HepG2 (cell line): ENCODE results near the gene KIAA1755. TPM values are rescaled to one million over a fixed set of nuclear protein-coding genes. Genes with fewer than 3 reads are reported as not detected.

Source experiments
- ARNTL ChIP-seq: sonication (generic); formaldehyde crosslinking; IDR thresholded peaks from 2 replicates; pipeline ENCODE4 v1.4.0; 2020; ENCODE audit warnings: mild to moderate bottlenecking, missing genetic modification reagents
- CERS6 ChIP-seq: sonication (generic); formaldehyde crosslinking; IDR thresholded peaks from 2 replicates; pipeline ENCODE4 v1.5.0; 2020; ENCODE audit warnings: missing genetic modification reagents
- ELF1 ChIP-seq: sonication (generic); formaldehyde crosslinking; IDR thresholded peaks from 2 replicates; pipeline ENCODE4 v1.4.0; 2020; ENCODE audit warnings: missing genetic modification reagents
- EZH2 ChIP-seq: conservative IDR thresholded peaks from 2 replicates; pipeline ENCODE4 v1.6.1; 2012; ENCODE audit warnings: mild to moderate bottlenecking, low read depth, low read length, moderate library complexity
- GMEB2 ChIP-seq: IDR thresholded peaks from 2 replicates; pipeline ENCODE4 v1.6.1; 2016; ENCODE audit warnings: missing biosample characterization, missing genetic modification reagents, low read depth
- MBNL3 ChIP-seq: fragments of 250-450 bp; sonication (Bioruptor Pico); conservative IDR thresholded peaks from 2 replicates; pipeline ENCODE4 v1.8.0; 2022; ENCODE audit warnings: mild to moderate bottlenecking, inconsistent platforms
- MEF2D ChIP-seq: sonication (generic); formaldehyde crosslinking; IDR thresholded peaks from 2 replicates; pipeline ENCODE4 v1.5.1; 2020; ENCODE audit warnings: mild to moderate bottlenecking, missing genetic modification reagents
- NPAS2 ChIP-seq: sonication (generic); formaldehyde crosslinking; IDR thresholded peaks from 2 replicates; pipeline ENCODE4 v1.8.0; 2022; ENCODE audit warnings: mild to moderate bottlenecking, missing genetic modification reagents, borderline replicate concordance
- RFX3 ChIP-seq: IDR thresholded peaks from 2 replicates; pipeline ENCODE4 v1.6.1; 2016; ENCODE audit warnings: missing biosample characterization, missing genetic modification reagents
- SMAD9 ChIP-seq: sonication (generic); formaldehyde crosslinking; IDR thresholded peaks from 2 replicates; pipeline ENCODE4 v1.5.1; 2020; ENCODE audit warnings: mild to moderate bottlenecking, missing genetic modification reagents
- ZBTB8A ChIP-seq: sonication (generic); formaldehyde crosslinking; IDR thresholded peaks from 2 replicates; pipeline ENCODE4 v1.4.0; 2020; ENCODE audit warnings: mild to moderate bottlenecking, low read depth, missing genetic modification reagents, borderline replicate concordance
- ZMYM2 ChIP-seq: sonication (generic); formaldehyde crosslinking; IDR thresholded peaks from 2 replicates; pipeline ENCODE4 v1.8.0; 2022; ENCODE audit warnings: mild to moderate bottlenecking, missing genetic modification reagents
- ZNF138 ChIP-seq: sonication (generic); formaldehyde crosslinking; IDR thresholded peaks from 2 replicates; pipeline ENCODE4 v1.5.0; 2020; ENCODE audit warnings: mild to moderate bottlenecking, low read depth, missing genetic modification reagents
- ZNF383 ChIP-seq: sonication (generic); formaldehyde crosslinking; IDR thresholded peaks from 2 replicates; pipeline ENCODE4 v1.4.0; 2020; ENCODE audit warnings: missing genetic modification reagents, mild to moderate bottlenecking, borderline replicate concordance
- ZNF414 ChIP-seq: sonication (generic); formaldehyde crosslinking; IDR thresholded peaks from 2 replicates; pipeline ENCODE4 v1.5.0; 2020; ENCODE audit warnings: missing genetic modification reagents
- ZNF430 ChIP-seq: sonication (generic); formaldehyde crosslinking; IDR thresholded peaks from 2 replicates; pipeline ENCODE4 v1.9.0; 2021; ENCODE audit warnings: mild to moderate bottlenecking, missing genetic modification reagents
- ZNF562 ChIP-seq: sonication (generic); formaldehyde crosslinking; IDR thresholded peaks from 2 replicates; pipeline ENCODE4 v1.8.0; 2022; ENCODE audit warnings: missing genetic modification reagents, borderline replicate concordance
- ZNF569 ChIP-seq: sonication (generic); formaldehyde crosslinking; IDR thresholded peaks from 2 replicates; pipeline ENCODE4 v1.5.0; 2020; ENCODE audit warnings: mild to moderate bottlenecking, missing genetic modification reagents, moderate library complexity, borderline replicate concordance
- ZNF713 ChIP-seq: sonication (generic); formaldehyde crosslinking; IDR thresholded peaks from 2 replicates; pipeline ENCODE4 v1.4.0; 2020; ENCODE audit warnings: mild to moderate bottlenecking, missing genetic modification reagents
- ZNF747 ChIP-seq: sonication (generic); formaldehyde crosslinking; IDR thresholded peaks from 2 replicates; pipeline ENCODE4 v1.8.1; 2023; ENCODE audit warnings: missing genetic modification reagents, mild to moderate bottlenecking, borderline replicate concordance
- ZNF773 ChIP-seq: sonication (generic); formaldehyde crosslinking; IDR thresholded peaks from 2 replicates; pipeline ENCODE4 v1.4.0; 2020; ENCODE audit warnings: missing genetic modification reagents, borderline replicate concordance
- ZSCAN25 ChIP-seq: sonication (generic); formaldehyde crosslinking; IDR thresholded peaks from 2 replicates; pipeline ENCODE4 v1.8.0; 2022; ENCODE audit warnings: mild to moderate bottlenecking, missing genetic modification reagents
- polyA plus RNA-seq, 8 experiments: library from polyadenylated mRNA; depleted of rRNA in 3 of 8; stranded (reverse) in 7 of 8; unstranded in 1 of 8; fragments of >200 nt; fragmentation: Illumina TruSeq in 4 of 8; extraction: Trizol in 4 of 8; gene quantifications; 2 replicates each; pipeline versions ENCODE4 v1.2.1 to v1.2.3, GENCODE V29; 2011 to 2016; ENCODE audit warnings: low read depth in 4 of 8, missing spikeins in 1 of 8, mixed read lengths in 1 of 8; ENCODE audit not compliant: insufficient read depth in 1 of 8
- total RNA-seq, 5 experiments: library from RNA; depleted of rRNA; stranded (reverse); fragments of >200 nt; fragmentation: Illumina TruSeq; extraction: Trizol; gene quantifications; 2 replicates each; pipeline ENCODE4 v1.2.3, GENCODE V29; 2016; ENCODE audit warnings: low read depth in 1 of 5
- TF ChIP-seq, protein P1 (sequence below): sonication (generic); formaldehyde crosslinking; IDR thresholded peaks from 2 replicates; pipeline ENCODE4 v1.5.0; 2020; ENCODE audit warnings: missing genetic modification reagents
- TF ChIP-seq, protein P2 (sequence below): fragments of 450-650 bp; IDR thresholded peaks from 2 replicates; pipeline ENCODE4 v1.6.1; 2016

KIAA1755 gene
- total and polyA plus RNA-seq, 2 of the 13 experiments (the other 11 are each of a cell fraction or from before 2014, with no cell fraction given) = 0.04 TPM; not detected in 1

- TF ChIP-seq, protein P1, sequence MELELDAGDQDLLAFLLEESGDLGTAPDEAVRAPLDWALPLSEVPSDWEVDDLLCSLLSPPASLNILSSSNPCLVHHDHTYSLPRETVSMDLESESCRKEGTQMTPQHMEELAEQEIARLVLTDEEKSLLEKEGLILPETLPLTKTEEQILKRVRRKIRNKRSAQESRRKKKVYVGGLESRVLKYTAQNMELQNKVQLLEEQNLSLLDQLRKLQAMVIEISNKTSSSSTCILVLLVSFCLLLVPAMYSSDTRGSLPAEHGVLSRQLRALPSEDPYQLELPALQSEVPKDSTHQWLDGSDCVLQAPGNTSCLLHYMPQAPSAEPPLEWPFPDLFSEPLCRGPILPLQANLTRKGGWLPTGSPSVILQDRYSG (CRISPR knock-in tag) = no peak
- TF ChIP-seq ZNF773 (CRISPR knock-in tag) = no peak
- TF ChIP-seq SMAD9 (CRISPR knock-in tag) = no peak
- TF ChIP-seq ARNTL = peak; percentile 52; the same call in 1 of the 2 replicates
- no peak for TF ChIP-seq ZNF430 (CRISPR knock-in tag)
- no peak for TF ChIP-seq ZNF562 (CRISPR knock-in tag)
- TF ChIP-seq ZNF569 (CRISPR knock-in tag) = no peak
- TF ChIP-seq EZH2 = no peak
- TF ChIP-seq CERS6 (CRISPR knock-in tag) = no peak
- peak; percentile 71 for TF ChIP-seq ELF1 (CRISPR knock-in tag)
- 0 out of 2 replicates have a peak, but pooled peaks have one; percentile 48 for TF ChIP-seq ZNF713 (CRISPR knock-in tag)
- TF ChIP-seq ZNF414 (CRISPR knock-in tag) = no peak
- TF ChIP-seq MEF2D (CRISPR knock-in tag) = no peak; the same call in 1 of the 2 replicates
- TF ChIP-seq ZSCAN25 (CRISPR knock-in tag) = no peak
- no peak for TF ChIP-seq ZNF383 (CRISPR knock-in tag)
- TF ChIP-seq, protein P2, sequence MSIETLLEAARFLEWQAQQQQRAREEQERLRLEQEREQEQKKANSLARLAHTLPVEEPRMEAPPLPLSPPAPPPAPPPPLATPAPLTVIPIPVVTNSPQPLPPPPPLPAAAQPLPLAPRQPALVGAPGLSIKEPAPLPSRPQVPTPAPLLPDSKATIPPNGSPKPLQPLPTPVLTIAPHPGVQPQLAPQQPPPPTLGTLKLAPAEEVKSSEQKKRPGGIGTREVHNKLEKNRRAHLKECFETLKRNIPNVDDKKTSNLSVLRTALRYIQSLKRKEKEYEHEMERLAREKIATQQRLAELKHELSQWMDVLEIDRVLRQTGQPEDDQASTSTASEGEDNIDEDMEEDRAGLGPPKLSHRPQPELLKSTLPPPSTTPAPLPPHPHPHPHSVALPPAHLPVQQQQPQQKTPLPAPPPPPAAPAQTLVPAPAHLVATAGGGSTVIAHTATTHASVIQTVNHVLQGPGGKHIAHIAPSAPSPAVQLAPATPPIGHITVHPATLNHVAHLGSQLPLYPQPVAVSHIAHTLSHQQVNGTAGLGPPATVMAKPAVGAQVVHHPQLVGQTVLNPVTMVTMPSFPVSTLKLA = no peak
- no peak for TF ChIP-seq GMEB2
- 0 out of 2 replicates have a peak, but pooled peaks have one; percentile 58 for TF ChIP-seq ZNF138 (CRISPR knock-in tag)
- TF ChIP-seq RFX3 (CRISPR knock-in tag) = no peak
- 0 out of 2 replicates have a peak, but pooled peaks have one; percentile 23 for TF ChIP-seq ZMYM2
- no peak for TF ChIP-seq ZBTB8A (CRISPR knock-in tag)
- TF ChIP-seq ZNF747 (CRISPR knock-in tag) = 0 out of 2 replicates have a peak, but pooled peaks have one; percentile 41
- no peak for TF ChIP-seq MBNL3
- TF ChIP-seq NPAS2 = no peak
These were observed 92.4 kb downstream of the KIAA1755 start (continued) for GRCh38 chr20:38167851-38168760.
